Panc1 (cell line): Measurements from ENCODE around the gene NBEAL2. TPM values are rescaled to one million over a fixed set of nuclear protein-coding genes. Genes with fewer than 3 reads are reported as not detected.

ENCODE experiments used
- ATAC-seq: fragments of 200-7000 bp; cut with Tn5 transposase; 2 replicates; pipeline ENCODE4 v1.9.1; 2020; ENCODE audit warnings: mild to moderate bottlenecking, moderate library complexity
- BruUV-seq: library from RNA; stranded (reverse); fragments of 400-500 nt; replicated peaks from 2 replicates; lab custom pipeline; 2021; lab: Mats Ljungman, UMichigan
- CTCF ChIA-PET: fragments of 300-600 bp; sonication (Branson Sonifier 250); formaldehyde crosslinking; loops from one replicate; lab custom pipeline; 2022; ENCODE audit warnings: antibody characterized with exemption; lab: Charles Lee
- POLR2A ChIA-PET: fragments of 300-600 bp; sonication (Branson Sonifier 250); formaldehyde crosslinking; loops from one replicate; lab custom pipeline; 2022; ENCODE audit warnings: antibody characterized with exemption; lab: Charles Lee
- DNase-seq: peaks from one replicate; pipeline ENCODE4 v3.0.0-alpha.2; 2010; ENCODE audit warnings: low read depth, low spot score
- H3K27ac ChIP-seq: 2 replicates; pipeline ENCODE4 v1.5.1; 2011; ENCODE audit warnings: mild to moderate bottlenecking, low read length, inconsistent platforms
- H3K27me3 ChIP-seq: fragments of 200-500 bp; sonication (Bioruptor generic); 2 replicates; pipeline ENCODE4 v1.6.0; 2014; ENCODE audit warnings: low read length, inconsistent platforms; ENCODE audit not compliant: control insufficient read depth, insufficient read depth
- H3K36me3 ChIP-seq: fragments of 200-500 bp; sonication (Bioruptor generic); 2 replicates; pipeline ENCODE4 v1.5.1; 2014; ENCODE audit warnings: inconsistent platforms, mild to moderate bottlenecking, low read length, moderate library complexity; ENCODE audit not compliant: control insufficient read depth, insufficient read depth
- H3K4me1 ChIP-seq: 2 replicates; pipeline ENCODE4 v1.5.1; 2011; ENCODE audit warnings: inconsistent platforms, mild to moderate bottlenecking, low read length, moderate library complexity; ENCODE audit not compliant: control insufficient read depth, insufficient read depth
- H3K4me3 ChIP-seq, 2 experiments: 2 replicates each; pipeline ENCODE4 v1.5.1; 2011 to 2012; ENCODE audit warnings: low read depth in 2 of 2, low read length in 2 of 2, mild to moderate bottlenecking in 2 of 2, inconsistent platforms in 1 of 2, moderate library complexity in 1 of 2
- H3K9me3 ChIP-seq: fragments of 200-500 bp; sonication (Bioruptor generic); 2 replicates; pipeline ENCODE4 v1.5.1; 2014; ENCODE audit warnings: low read depth, mild to moderate bottlenecking, inconsistent platforms, low read length, moderate library complexity; ENCODE audit not compliant: control insufficient read depth, insufficient read depth
- POLR2AphosphoS5 ChIP-seq: IDR thresholded peaks from 2 replicates; pipeline ENCODE4 v1.6.1; 2012; ENCODE audit warnings: mild to moderate bottlenecking, low read depth, low read length, moderate library complexity
- SIN3A ChIP-seq: IDR thresholded peaks from 2 replicates; pipeline ENCODE4 v1.6.1; 2012; ENCODE audit warnings: low read depth, mild to moderate bottlenecking, low read length, moderate library complexity, borderline replicate concordance; ENCODE audit not compliant: insufficient read depth
- TCF7L2 ChIP-seq: IDR thresholded peaks from 2 replicates; pipeline ENCODE4 v1.6.1; 2011; ENCODE audit warnings: mild to moderate bottlenecking, low read depth, low read length, inconsistent platforms
- in situ Hi-C: cut with HindIII; loops from 2 replicates; pipeline ENCODE4 v1.10.0; 2016; ENCODE audit warnings: low sequenced_read_pairs, low pct_unique_long_range_greater_than_20kb
- intact Hi-C: fragments of 100-400 bp; cut with micrococcal nuclease; formaldehyde crosslinking; loops from one replicate; pipeline ENCODE4 v1.10.0; 2022; ENCODE audit not compliant: unreplicated experiment
- total RNA-seq: library from RNA; stranded (reverse); gene quantifications from one replicate; pipeline ENCODE4 v1.2.1, GENCODE V29; 2021; ENCODE audit not compliant: unreplicated experiment
- TF ChIP-seq, protein P1 (sequence below): fragments of 450-650 bp; IDR thresholded peaks from 2 replicates; pipeline ENCODE4 v1.5.1; 2017; ENCODE audit warnings: mild to moderate bottlenecking
- TF ChIP-seq, protein P2 (sequence below), 2 experiments: IDR thresholded peaks; 2 replicates each; pipeline ENCODE4 v1.6.1; 2011 to 2012; ENCODE audit warnings: low read depth in 2 of 2, control low read depth in 1 of 2, low read length in 1 of 2, mild to moderate bottlenecking in 1 of 2, moderate library complexity in 1 of 2; ENCODE audit not compliant: insufficient read depth in 1 of 2

The NBEAL2 gene
- total RNA-seq, 1 experiment from 2014 or later, result 38.8 TPM

DNA sequence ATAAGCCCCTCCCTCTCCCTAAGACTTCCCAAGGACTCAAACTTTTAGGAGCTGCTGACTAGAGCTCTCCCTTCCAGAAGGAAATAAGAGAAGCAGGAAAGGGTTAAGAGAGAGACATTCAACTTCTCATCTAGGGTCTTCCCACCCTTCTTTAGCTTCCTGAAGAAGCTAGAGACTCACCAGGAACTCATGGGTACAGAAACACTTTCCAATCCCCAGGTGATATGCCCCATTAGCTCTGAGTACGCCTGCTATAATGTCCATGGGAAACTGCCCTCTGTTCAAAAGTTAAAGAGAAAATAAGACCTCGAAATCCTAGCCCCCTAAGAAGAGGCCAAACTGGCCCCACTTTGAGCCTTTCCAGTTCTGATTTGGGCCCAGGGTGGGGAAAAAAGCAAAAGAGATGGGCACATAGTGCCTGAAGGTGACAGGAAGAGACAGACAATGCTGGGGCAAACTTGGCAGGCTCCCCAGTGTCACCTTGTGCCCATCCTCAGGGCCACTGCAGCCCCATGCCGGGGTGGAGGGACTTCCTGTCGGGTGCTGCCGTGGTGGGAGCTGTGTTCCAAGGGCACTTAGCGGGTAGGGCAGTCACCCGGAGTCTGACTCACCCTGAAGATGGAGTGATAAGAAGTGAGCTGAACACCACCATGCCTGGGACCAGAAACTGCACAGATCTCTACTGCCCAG, 32.5 kb upstream of the NBEAL2 start:
- H3K27me3 ChIP-seq, result no peaks in the 10 kb centered on the region
- intact Hi-C loops, result no loop called here
- H3K36me3 ChIP-seq, result no peaks in the 10 kb centered on the region; the same call in 1 of the 2 replicates
- H3K4me1 ChIP-seq, result peaks cover 53% of the 10 kb centered on the region
- ChIA-PET CTCF (no interaction called here), POLR2A (no interaction called here)
- no peak for DNase-seq
- no peak for TF ChIP-seq SIN3A
- TF ChIP-seq, protein P1, sequence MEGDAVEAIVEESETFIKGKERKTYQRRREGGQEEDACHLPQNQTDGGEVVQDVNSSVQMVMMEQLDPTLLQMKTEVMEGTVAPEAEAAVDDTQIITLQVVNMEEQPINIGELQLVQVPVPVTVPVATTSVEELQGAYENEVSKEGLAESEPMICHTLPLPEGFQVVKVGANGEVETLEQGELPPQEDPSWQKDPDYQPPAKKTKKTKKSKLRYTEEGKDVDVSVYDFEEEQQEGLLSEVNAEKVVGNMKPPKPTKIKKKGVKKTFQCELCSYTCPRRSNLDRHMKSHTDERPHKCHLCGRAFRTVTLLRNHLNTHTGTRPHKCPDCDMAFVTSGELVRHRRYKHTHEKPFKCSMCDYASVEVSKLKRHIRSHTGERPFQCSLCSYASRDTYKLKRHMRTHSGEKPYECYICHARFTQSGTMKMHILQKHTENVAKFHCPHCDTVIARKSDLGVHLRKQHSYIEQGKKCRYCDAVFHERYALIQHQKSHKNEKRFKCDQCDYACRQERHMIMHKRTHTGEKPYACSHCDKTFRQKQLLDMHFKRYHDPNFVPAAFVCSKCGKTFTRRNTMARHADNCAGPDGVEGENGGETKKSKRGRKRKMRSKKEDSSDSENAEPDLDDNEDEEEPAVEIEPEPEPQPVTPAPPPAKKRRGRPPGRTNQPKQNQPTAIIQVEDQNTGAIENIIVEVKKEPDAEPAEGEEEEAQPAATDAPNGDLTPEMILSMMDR, result no peak
- TF ChIP-seq POLR2AphosphoS5, result no peak
- TF ChIP-seq, protein P2, sequence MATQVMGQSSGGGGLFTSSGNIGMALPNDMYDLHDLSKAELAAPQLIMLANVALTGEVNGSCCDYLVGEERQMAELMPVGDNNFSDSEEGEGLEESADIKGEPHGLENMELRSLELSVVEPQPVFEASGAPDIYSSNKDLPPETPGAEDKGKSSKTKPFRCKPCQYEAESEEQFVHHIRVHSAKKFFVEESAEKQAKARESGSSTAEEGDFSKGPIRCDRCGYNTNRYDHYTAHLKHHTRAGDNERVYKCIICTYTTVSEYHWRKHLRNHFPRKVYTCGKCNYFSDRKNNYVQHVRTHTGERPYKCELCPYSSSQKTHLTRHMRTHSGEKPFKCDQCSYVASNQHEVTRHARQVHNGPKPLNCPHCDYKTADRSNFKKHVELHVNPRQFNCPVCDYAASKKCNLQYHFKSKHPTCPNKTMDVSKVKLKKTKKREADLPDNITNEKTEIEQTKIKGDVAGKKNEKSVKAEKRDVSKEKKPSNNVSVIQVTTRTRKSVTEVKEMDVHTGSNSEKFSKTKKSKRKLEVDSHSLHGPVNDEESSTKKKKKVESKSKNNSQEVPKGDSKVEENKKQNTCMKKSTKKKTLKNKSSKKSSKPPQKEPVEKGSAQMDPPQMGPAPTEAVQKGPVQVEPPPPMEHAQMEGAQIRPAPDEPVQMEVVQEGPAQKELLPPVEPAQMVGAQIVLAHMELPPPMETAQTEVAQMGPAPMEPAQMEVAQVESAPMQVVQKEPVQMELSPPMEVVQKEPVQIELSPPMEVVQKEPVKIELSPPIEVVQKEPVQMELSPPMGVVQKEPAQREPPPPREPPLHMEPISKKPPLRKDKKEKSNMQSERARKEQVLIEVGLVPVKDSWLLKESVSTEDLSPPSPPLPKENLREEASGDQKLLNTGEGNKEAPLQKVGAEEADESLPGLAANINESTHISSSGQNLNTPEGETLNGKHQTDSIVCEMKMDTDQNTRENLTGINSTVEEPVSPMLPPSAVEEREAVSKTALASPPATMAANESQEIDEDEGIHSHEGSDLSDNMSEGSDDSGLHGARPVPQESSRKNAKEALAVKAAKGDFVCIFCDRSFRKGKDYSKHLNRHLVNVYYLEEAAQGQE (IDR thresholded peaks at IDR 0.05; ENCODE audit: insufficient read depth in 1 of 2, low read depth in 2 of 2, low read length in 1 of 2), result no peak
- TF ChIP-seq TCF7L2, result no peak
- H3K27ac ChIP-seq, result peak overlapping the region; percentile 57
- no peak overlapping the region for H3K4me3 ChIP-seq
- no peaks in the 10 kb centered on the region for H3K9me3 ChIP-seq
- no TSS peak for BruUV-seq
- ATAC-seq, result peak; percentile 81
- in situ Hi-C loops, result no loop called here

DNA sequence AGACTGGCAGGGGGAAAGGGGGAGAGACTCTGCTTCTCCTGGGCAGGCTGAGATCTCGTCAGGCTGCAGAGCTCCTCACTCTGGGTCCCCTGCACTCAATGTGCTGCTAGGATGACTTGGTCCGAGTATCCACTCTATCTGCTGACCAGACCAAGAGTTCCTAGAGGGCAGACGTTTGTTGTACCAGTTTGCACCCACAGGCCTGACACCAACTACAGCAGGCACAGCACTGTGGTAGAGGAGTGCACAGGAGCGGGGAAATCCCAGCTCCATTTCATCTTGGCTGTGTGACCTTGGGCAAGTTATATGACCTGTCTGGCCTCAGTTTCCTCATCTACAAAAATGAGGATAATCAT, 31.9 kb upstream of the NBEAL2 start:
- Histone ChIP-seq H3K9me3 (no peaks in the 10 kb centered on the region), H3K27me3 (no peaks in the 10 kb centered on the region), H3K36me3 (no peaks in the 10 kb centered on the region; the same call in 1 of the 2 replicates), H3K27ac (peak overlapping the region; percentile 57), H3K4me1 (peaks cover 53% of the 10 kb centered on the region), H3K4me3 (no peak overlapping the region)
- no TSS peak for BruUV-seq
- no peak for DNase-seq
- ChIA-PET POLR2A (no interaction called here), CTCF (no interaction called here)
- in situ Hi-C loops (no loop called here), intact Hi-C loops (no loop called here)
- peak; percentile 46 for ATAC-seq
- TF ChIP-seq, protein P2 (IDR thresholded peaks at IDR 0.05; ENCODE audit: insufficient read depth in 1 of 2, low read depth in 2 of 2, low read length in 1 of 2), result no peak
- TF ChIP-seq POLR2AphosphoS5 (no peak), SIN3A (no peak), TCF7L2 (no peak)
- TF ChIP-seq, protein P1, result no peak
